PC-9 (cell line): ENCODE data around the gene FSIP1.

Experiments used
- CTCF ChIP-seq: fragments of 200-600 bp; sonication (generic); conservative IDR thresholded peaks from 2 replicates; pipeline ENCODE4 v1.6.1; 2017; ENCODE audit warnings: mixed run types, antibody characterized with exemption, mild to moderate bottlenecking, moderate library complexity
- EZH2 ChIP-seq: fragments of 200-600 bp; sonication (generic); IDR thresholded peaks from 2 replicates; pipeline ENCODE4 v1.8.0; 2017; ENCODE audit warnings: antibody characterized with exemption, low read depth

- TF ChIP-seq CTCF (no peak), EZH2 (no peak)
These were observed 72.0 kb downstream of the FSIP1 start for GRCh38 chr15:39710681-39711080.
